ENCODE results near the gene NCKAP1.
"Not testable (repeated sequence)": the region's sequence is repeated elsewhere in the genome, so short reads cannot be mapped to it uniquely, and the experiment has no call there.

NCKAP1 gene

DNA sequence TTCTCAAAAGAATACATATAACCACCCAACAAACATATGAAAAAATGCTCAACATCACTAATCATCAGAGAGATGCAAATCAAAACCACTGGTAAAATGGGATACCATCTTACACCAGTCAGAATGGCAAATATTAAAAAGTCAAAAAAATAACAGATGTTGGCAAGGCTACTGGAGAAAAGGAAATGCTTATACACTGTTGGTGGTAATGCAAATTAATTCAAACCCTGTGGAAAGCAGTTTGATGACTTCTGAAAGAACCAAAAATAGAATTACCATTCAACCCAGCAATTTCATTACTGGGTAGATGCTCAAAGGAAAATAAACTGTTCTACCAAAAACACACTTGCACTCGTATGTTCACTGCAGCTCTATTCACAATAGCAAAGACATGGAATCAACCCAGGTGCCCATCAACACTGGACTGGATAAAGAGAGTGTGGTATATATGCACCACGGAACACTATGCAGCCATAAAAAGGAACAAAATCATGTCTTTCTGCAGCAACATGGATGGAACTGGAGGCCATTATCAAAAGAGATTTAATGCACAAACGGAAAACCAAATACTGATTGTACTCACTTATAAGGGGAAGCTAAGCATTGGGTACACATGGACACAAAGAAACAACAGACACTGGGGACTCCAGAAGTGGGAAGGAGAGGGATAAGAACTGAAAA lies 38.8 kb downstream of the NCKAP1 start:
- no peak for DNase-seq

DNA sequence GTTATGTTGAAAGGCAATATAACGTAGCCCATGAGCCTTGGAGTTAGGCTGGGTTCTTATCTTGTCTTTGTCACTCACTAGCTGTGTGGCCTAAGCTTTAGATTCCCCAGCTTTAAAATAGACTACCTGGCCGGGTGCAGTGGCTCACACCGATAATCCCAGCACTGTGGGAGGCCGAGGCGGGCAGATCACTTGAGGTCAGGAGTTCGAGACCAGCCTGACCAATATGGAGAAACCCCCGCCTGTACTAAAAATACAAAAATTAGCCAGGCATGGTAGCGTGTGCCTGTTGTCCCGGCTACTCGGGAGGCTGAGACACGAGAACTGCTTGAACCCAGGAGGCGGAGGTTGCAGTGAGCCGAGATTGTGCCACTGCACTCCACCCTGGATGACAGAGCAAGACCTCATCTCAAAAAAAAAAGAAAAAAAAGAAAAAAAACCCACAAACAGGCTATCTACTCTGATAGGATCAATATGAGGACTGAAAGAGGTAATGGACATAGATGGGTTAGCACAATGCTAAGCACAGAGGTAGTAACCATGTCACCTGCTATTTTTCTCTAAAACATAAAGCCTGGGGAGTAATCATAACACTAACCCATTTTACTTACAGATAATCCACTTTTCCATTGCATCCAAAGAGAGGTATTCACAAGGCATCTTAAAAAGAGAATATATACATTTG lies 43.9 kb downstream of the NCKAP1 start:
- DNase-seq = no peak

DNA sequence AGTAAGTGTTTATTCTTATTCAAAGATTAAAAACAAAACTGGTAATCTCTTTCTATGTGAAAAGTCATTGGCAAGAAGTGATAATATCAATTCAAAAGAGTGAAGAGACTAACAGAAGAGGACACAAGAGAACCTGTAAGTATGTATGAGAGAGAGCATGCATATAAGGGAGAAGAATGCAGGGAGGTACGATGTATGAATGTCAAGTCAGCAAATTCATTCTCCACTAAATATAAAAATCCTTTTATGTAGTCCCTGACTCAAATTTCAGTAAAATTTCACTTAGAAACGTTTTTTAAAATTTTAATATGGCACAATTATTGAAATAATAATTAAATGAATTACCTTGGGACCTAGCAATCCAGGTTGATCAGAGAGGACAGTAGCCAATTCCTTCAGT lies 55.3 kb downstream of the NCKAP1 start:
- DNase-seq = no peak

DNA sequence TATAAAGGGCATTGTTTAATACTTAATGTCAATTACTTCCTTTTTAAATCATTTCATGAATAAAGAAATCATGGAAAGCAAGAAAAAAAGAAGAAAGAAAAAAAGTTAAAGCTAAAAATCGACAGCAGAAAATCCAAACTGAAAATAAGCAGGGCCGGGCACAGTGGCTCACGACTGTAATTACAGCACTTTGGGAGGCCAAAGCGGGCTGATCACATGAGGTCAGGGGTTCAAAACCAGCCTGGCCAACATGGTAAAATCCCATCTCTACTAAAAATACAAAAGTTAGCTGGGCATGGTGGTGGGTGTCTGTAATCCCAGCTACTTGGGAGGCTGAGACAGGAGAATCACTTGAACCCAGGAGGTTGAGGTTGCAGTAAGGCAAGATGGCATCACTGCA lies 56.8 kb downstream of the NCKAP1 start:
- not testable (repeated sequence) for DNase-seq

DNA sequence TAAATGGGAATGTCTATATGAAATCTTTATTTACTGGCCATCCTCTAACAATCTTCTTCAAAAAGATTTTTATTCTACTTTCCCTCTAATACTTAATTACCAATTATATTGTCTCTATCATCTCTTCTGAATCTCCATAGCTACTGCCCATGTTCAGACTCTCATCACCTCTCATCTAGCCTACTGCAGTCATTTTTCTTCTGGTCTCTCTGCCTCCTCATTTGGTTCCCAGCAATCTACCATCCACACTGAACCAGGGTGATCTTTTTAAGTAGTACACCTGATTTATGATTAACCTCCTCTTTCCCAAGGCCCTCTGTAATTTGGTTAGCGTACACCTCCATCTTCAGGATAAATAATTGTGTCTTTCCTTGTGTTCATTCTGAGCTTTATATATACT lies 57.6 kb downstream of the NCKAP1 start:
- no peak for DNase-seq

DNA sequence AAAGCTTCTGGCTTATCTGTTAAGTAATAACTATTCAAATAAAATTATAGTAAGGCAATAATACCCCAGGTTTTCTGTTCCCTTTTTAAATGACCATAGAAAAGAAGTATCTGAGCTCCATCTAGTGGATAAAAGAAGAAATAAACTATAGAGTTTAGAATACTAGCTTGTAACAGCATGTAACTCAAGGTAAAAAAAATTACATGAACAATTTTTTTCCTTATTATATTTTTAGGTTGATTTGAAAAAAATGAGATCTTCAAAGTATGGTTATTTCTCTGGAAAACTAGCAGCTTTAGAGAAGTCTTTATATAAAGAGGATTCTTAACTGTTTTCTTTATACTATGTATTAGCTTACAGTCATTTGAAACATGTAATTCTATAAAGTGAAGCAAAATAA lies 58.1 kb downstream of the NCKAP1 start:
- peak; percentile 6 for DNase-seq

DNA sequence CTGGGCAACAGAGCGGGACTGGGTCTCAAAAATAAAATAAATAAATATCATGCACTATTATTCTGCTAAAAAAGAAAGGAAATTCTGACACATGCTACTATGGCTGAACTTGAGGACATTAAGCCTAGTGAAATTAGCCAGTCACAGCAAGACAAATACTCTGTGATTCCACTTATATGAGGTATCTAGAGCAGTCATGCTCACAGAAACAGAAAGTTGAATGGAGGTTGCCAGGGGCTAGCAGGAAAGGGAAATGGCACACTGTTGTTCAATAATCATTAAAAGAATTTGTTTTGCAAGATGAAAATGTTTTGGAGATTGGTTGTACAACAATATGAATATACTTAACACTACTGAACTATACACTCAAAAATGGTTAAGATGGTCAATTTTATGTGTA lies 60.8 kb downstream of the NCKAP1 start:
- no peak for DNase-seq

DNA sequence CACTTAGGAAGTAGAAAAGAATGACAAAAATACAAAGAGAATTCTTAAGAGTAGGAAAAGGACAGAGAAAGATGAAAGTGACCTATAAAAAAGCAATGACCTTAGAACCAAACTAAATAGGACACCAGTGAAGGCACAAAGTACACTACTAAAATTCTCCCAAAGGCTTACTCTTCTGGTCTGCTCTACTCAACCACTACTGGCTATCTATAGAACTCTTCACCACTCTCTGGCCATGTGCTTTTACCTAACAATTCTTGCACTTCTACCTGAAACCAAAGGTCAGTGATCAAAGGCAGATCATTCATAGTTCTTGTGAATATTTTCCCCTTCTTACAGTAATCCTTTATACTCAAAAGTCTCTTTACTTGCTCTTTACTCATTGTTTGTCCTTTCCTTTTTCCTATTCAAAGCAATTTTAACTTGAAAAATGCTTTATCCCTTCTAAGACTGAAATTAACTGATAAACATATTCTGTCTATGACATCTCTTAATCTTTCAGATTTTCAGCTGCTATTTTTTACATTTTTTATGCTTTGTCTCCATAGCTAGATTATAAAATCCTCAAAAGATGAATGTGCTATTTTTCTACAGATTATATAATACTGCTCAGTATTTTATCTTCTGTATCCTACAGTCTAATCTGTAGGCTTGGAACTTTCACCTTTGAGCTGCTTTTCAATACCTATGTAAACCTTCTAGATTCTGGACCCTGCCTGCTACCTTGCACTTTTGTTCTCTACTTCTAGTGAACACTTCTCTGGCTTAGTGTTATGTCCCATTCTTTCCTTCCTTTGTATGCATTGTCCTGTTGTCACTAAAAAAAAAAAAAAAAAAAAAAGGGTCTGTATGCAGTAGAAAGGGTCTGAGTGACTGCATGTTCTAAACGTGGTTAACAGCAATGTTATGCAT lies 64.6 kb downstream of the NCKAP1 start:
- DNase-seq = no peak

DNA sequence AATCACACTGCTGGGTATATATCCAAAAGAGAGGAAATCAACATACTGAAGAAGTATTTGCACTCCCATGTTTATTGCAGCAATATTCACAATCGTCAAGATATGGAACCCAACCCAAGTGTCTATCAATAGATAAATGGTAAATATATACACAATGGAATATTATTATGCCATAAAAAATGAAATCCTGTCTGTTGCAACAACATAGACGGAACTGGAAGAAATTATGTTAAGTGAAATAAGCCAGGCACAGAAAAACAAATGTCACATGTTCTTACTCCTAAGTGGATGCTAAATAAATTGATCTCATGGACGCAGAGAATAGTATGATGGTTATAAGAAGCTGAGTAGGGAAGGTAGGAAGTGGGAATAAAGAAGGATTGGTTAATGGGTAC lies 65.7 kb downstream of the NCKAP1 start:
- no peak for DNase-seq

DNA sequence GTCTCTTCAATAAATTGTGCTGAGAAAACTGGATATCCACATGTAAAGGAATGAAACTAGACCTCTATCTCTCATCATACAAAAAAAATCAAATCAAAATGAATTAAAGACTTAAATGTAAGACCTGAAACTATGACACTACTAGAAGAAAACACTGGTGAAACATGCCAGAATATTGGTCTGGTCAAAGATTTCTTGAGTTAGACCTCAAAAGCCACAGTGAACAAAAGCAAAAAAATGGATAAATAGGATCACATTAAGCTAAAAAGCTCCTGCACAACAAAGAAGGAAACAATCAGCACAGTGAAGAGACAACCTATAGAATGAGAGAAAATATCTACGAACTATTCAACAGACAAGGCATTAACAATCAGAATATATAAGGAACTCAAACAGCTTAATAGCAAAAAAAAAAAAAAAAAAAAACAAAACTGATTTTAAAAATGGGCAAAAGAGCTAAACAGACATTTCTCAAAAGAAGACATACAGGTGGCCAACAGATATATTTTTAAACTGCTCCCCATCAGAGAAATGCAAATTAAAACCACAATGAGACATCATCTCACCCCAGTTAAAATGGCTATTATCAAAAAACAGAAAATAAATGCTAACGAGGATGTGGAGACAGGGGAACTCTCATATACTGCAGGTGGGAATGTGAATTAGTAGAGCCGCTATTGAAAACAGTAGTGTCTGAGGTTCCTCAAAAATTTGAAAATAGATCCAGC lies 66.3 kb downstream of the NCKAP1 start:
- DNase-seq = no peak

DNA sequence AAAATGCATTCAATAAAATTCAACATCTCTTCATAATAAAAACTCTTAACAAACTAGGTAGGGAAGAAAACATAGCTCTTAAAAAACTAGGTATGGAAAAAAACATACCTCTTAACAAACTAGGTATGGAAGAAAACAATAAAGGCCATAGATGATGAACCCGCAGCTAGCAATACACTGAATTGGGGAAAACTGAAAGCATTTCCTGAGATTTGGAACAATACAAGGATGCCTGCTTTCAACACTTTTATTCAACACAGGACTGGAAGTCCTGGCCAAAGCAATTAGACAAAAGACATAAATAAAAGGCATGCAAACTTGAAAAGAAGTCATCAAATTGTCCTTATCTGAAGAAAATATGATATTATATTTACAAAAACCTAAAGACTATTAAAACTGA lies 67.8 kb downstream of the NCKAP1 start:
- no peak for DNase-seq

DNA sequence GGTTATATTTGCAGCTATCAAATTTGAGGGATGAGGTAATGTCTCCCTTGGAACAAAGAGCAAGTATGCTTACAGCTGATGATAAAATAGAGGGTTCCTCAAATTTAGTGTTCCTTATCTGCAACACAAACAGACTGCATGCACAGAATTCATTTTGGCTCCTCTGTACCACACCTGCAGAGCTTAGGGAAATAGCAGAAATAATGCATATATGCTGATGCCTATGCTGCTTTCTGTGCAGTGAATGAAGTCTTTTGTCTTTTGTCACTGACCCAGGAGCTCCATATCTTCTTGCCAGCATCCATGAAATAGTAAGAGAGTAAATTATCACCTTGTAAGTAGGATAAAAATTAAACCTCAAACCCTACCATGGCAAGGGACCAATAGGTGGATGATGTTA lies 69.8 kb downstream of the NCKAP1 start:
- DNase-seq = no peak

DNA sequence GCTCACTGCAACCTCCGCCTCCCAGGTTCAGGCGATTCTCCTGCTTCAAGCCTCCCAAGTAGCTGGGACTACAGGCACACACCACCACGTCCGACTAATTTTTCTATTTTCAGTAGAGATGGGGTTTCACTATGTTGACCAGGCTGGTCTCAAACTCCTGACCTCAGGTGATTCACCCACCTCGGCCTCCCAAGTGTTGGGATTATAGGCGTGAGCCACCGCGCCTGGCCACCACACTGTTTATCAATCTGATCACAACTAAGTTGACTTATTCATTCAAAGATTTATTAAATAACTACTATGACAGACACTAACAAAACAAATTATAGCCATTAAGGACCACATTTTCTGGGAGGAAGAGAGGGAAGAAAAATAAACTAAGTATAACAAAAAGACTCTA lies 71.9 kb downstream of the NCKAP1 start:
- DNase-seq = not testable (repeated sequence)

DNA sequence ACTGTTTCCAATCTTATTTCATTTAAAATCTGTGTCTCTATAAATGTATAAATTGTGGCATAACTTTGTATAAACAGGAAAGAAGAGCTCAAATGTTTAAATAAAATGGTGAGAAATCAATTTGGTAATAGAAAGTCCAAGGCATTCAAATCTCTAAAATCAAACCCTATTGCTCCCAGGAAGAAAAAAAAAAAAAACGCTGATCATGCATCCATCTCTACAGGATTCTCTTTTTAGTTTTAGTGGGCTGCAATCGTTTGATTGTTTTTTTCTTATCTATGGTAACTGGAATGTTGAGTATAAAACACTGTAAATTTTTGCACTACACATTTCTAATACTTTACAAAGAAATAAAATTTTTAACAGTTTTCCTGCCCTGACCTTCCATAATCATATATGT lies 75.6 kb downstream of the NCKAP1 start:
- no peak for DNase-seq

DNA sequence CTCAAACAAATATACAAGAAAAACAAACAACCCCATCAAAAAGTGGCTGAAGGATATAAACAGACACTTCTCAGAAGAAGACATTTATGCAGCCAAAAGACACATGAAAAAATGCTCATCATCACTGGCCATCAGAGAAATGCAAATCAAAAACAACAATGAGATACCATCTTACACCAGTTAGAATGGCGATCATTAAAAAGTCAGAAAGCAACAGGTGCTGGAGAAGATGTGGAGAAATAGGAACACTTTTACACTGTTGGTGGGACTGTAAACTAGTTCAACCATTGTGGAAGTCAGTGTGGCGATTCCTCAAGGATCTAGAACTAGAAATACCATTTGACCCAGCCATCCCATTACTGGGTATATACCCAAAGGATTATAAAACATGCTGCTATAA lies 77.4 kb downstream of the NCKAP1 start:
- DNase-seq = not testable (repeated sequence)

DNA sequence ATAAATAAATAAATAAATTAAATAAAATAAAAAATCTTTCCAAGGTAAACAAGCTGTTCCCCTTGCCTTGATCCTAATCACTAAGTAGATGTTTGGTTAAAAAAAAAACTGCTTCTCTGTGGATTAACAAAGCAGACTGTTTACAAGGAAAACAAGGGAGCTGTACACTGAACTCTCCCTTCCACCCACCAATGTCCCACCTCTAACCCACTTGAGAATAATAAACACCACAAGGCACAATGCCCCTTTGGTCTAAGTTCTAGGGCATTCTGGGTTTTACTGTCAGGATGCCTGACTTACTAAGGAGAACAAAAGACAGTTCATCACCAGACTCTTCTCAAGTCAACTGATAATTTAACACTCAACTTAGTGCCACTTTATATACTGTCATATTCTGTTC lies 83.5 kb downstream of the NCKAP1 start:
- no peak for DNase-seq

DNA sequence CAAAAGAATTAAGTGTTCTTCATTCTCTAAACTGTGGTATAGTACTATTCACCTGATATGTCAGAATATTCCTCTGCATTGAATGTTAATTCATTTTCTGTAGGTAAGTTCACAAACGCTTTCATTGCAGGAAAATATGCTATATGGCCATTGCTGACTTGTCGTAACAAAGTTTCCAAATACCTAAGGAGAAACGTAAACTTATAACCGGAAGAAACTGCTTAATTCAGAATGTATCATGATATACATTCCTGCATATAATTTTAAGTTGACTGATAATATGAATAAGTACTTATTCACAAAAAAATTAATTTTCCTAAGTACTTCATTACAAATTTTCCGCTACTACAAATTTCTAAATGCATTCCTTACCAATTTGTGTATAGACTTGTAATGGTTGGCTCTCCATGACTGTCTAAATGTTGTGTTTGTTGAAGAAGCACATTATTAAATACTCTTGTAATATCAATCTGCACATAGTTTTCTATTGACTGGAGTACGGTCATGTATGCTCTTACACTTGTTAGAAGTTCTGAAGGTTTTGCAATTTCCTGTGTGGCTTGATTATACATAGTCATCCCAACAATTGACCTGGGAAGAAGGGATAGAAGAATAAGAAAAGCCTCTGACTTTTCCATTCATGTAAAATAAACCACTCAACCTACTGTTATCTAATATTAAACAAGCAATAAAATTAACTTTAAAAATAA lies 85.4 kb downstream of the NCKAP1 start:
- DNase-seq = no peak

DNA sequence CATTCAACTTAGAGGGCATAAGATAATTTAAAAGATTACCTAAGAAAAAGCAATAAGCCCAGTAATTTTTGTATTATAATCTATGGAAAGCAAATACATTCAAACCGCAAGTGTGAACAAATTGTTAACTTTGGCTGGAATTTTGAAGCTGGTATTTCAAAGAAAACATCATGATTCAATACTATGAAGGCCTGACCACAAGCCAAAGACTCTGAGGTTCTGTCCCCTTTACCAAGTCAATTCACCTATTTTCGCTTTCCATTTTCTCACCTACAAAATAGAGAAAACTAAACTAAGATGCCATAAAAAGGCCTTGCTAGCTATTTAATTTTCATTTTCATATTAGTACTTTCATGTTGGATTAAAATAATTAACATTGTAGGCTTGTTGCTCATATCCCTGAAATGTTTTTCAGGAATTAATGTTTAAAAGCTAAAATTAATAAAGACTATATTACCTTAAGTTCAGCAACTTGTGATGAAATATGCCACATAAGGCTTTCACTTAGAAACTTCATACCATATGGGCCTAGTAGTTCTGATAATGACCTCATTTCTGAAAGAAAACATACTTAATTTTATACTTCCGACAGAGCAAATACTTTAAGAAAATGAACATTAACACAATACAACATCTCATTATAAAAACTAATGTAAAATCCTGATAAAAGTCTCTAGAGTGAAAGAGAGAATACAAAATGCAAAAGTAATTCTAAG lies 86.2 kb downstream of the NCKAP1 start:
- DNase-seq = no peak

DNA sequence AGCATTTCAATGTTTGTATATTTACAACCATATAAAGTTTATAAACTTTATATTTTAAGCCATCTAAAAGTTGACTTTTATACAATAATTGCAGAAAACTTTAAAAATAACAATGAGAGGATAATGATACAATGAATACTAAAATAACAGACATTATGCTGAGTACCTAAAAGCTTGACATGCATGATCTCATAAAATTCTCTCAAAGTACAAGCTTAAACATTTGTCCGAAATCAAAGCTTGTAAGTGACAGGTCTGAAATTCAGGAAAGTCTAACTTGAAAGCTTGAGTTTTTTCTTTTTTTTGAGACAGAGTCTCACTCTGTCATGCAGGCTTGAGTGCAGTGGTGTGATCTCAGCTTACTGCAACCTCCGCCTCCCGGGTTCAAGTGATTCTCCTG lies 87.7 kb downstream of the NCKAP1 start:
- DNase-seq = no peak

DNA sequence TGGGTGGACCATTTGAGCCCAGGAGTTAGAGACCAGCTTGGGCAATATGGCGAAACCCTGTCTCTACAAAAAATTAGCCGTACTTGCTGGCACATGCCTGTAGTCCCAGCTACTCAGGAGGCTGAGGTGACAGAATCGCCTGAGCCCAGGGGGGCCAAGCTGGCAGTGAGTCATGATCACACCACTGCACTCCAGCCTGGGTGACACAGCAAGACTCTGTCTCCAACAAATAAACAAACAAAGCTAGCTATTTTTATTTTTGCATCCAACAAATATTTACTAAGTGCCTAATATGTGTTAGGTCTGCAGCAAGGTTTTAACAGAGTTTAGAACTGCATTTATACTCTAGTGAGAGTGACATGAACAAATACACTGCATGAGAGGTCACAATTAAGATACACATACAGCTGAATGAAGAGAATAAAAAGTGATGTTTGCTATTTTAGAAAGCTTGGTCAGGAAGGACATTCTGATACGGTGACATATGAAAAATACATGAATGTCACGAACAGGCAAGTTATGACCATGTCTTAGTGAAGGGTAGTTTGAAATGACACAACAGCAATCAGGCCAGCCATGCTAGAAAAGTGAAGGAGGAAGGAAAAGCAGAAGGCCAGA lies 88.6 kb downstream of the NCKAP1 start:
- no peak for DNase-seq

DNA sequence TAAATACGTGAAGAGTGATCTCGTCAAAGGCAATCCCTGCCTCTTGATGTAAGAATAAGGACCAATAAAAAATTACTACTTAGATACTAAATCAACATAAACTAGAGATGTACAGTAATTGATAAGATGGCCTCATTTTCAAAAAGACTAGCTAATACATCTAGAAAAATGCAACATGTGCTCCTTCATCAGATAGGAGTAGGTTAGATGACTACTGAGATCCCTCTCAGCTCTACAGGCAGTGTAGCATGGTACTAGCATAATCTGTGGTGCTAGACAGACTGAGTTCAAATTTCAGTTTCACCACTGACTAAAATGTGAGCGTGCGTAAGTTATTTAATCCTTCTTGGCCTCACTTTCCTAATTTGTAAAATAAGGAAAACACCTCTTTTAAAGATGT lies 89.2 kb downstream of the NCKAP1 start:
- no peak for DNase-seq

All from DMS79 (cell line).